GM21529 (cell line): Measurements from ENCODE around the gene GALNT9.

Experiments used
- ATAC-seq: cut with Tn5 transposase; IDR thresholded peaks from one replicate; pipeline ENCODE4 v1.9.1; 2021; ENCODE audit not compliant: unreplicated experiment

The GALNT9 gene

GRCh38 chr12:132282031-132282949 lies 47.1 kb downstream of the GALNT9 start:
- no peak for ATAC-seq

GRCh38 chr12:132281038-132281437 lies 48.4 kb downstream of the GALNT9 start:
- ATAC-seq = no peak

GRCh38 chr12:132280406-132280805 lies 49.0 kb downstream of the GALNT9 start:
- no peak for ATAC-seq

GRCh38 chr12:132279930-132280329 lies 49.5 kb downstream of the GALNT9 start:
- no peak for ATAC-seq

GRCh38 chr12:132279184-132279889 lies 50.1 kb downstream of the GALNT9 start:
- no peak for ATAC-seq

- no peak for ATAC-seq
Measured at GRCh38 chr12:132278401-132279183, 50.8 kb downstream of the GALNT9 start.

GRCh38 chr12:132277949-132278348 lies 51.4 kb downstream of the GALNT9 start:
- ATAC-seq = no peak

- no peak for ATAC-seq
Measured at GRCh38 chr12:132277374-132277941, 51.9 kb downstream of the GALNT9 start.

GRCh38 chr12:132276827-132277373 lies 52.5 kb downstream of the GALNT9 start:
- ATAC-seq = no peak

- no peak for ATAC-seq
Measured at GRCh38 chr12:132276066-132276826, 53.1 kb downstream of the GALNT9 start.

GRCh38 chr12:132275631-132276030 lies 53.8 kb downstream of the GALNT9 start:
- ATAC-seq = no peak

- ATAC-seq = no peak
Measured at GRCh38 chr12:132275110-132275531, 54.3 kb downstream of the GALNT9 start.

- ATAC-seq = no peak
Measured at GRCh38 chr12:132273992-132274334, 55.4 kb downstream of the GALNT9 start.

GRCh38 chr12:132272711-132273110 lies 56.7 kb downstream of the GALNT9 start:
- no peak for ATAC-seq

- no peak for ATAC-seq
Measured at GRCh38 chr12:132271755-132272092, 57.7 kb downstream of the GALNT9 start.

- no peak for ATAC-seq
Measured at GRCh38 chr12:132270969-132271754, 58.2 kb downstream of the GALNT9 start.

- ATAC-seq = no peak
Measured at GRCh38 chr12:132270516-132270915, 58.9 kb downstream of the GALNT9 start.

GRCh38 chr12:132269271-132269968 lies 60.0 kb downstream of the GALNT9 start:
- ATAC-seq = no peak

- no peak for ATAC-seq
Measured at GRCh38 chr12:132268674-132269073, 60.7 kb downstream of the GALNT9 start.
